KOPT-K1 (cell line): ENCODE results near the gene EPN2.

Experiments used
- H3K27ac ChIP-seq: fragments of 200-600 bp; sonication (generic); 2 replicates; pipeline ENCODE4 v1.5.1; 2016; ENCODE audit warnings: antibody characterized with exemption, mild to moderate bottlenecking, low read depth, low read length; ENCODE audit not compliant: poor library complexity, severe bottlenecking
- H3K36me3 ChIP-seq: fragments of 200-600 bp; sonication (generic); 2 replicates; pipeline ENCODE4 v1.5.1; 2017; ENCODE audit warnings: antibody characterized with exemption, mild to moderate bottlenecking, low read length, moderate library complexity; ENCODE audit not compliant: insufficient read depth
- H3K9me3 ChIP-seq: fragments of 200-600 bp; sonication (generic); 2 replicates; pipeline ENCODE4 v1.5.1; 2017; ENCODE audit warnings: antibody characterized with exemption, low read length, mild to moderate bottlenecking; ENCODE audit not compliant: insufficient read depth, poor library complexity, severe bottlenecking

Gene EPN2

DNA sequence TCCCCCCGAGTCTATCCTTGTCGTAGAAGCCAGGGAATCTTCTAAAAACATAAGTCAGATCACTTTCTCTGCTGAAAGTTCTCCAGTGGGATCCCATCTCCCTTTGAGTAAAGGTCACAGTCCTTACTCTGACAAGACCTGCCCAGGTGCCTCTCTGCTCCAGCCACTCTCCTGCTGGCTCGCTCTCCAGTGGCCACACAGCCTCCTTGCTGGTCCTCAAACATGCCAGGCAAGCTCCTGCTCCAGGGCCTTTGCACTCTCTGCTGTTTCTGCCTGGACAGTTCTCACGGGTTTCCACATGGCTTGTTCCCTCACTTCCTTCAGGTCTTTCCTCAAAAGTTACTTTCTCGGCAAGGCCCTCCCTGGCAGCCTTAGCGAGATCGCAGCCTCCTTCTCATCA is 122.0 kb downstream of the EPN2 start:
- H3K36me3 ChIP-seq = no peaks in the 10 kb centered on the region
- no peak overlapping the region for H3K27ac ChIP-seq
- H3K9me3 ChIP-seq = no peaks in the 10 kb centered on the region

DNA sequence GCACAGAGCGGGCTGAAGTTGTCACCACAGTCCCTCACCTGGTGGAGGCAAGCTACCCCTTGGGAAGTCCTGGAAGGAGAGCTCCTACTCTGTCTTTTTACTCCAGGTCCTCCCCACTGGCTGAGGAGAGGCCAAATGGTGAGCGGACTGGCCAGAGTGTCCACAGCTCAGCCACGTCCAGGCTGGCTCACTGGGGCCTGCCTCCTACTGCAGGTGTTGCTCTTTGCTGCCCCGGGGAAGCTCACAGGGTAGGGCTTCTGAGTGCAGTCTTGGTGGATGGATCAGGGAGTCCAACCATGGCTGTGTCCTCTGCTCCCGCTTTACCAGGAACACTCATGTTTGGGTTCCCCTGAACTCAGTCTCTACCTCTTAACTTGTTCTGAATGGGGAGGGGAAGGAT is 122.7 kb downstream of the EPN2 start:
- H3K27ac ChIP-seq = no peak overlapping the region
- no peaks in the 10 kb centered on the region for H3K36me3 ChIP-seq

DNA sequence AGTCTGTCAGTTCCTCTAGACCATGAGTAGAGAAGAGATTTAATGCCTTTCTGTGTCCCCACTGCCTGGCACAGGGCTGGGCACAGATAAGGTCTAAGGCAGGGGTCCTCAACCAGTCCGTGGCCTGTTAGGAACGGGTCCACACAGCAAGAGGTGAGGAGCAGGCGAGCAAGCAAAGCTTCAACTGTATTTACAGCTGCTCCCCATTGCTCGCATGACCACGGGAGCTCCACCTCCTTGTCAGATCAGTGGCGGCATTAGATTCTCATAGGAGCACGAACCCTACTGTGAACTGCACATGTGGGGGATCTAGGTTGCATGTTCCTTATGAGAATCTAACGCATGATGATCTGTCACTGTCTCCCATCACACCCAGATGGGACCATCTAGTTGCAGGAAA is 123.6 kb downstream of the EPN2 start:
- no peaks in the 10 kb centered on the region for H3K9me3 ChIP-seq
- H3K27ac ChIP-seq = no peak overlapping the region
- no peaks in the 10 kb centered on the region for H3K36me3 ChIP-seq

More for the DNA sequence above, 122.7 kb downstream of the EPN2 start:
- no peaks in the 10 kb centered on the region for H3K9me3 ChIP-seq

DNA sequence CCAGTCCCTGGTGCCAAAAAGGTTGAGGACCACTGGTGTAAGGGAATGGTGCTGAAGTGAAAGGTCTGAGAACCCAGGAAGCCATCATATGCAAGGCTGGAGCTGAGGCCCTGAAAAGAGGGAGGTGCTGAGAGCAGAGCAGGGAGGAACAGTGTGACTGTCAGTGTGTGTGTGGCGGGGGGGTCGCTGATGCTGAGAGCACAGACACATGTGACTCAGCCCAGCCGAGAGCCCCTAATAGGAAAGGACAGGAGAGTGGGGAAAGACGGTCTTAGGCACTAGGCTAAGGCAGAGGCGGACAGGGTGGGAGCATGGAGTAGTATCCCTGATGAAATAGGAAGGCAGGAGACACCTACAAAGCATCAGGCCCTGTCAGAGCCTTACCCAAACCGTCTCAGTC is 124.2 kb downstream of the EPN2 start:
- Histone ChIP-seq H3K36me3 (no peaks in the 10 kb centered on the region), H3K27ac (no peak overlapping the region), H3K9me3 (no peaks in the 10 kb centered on the region)

DNA sequence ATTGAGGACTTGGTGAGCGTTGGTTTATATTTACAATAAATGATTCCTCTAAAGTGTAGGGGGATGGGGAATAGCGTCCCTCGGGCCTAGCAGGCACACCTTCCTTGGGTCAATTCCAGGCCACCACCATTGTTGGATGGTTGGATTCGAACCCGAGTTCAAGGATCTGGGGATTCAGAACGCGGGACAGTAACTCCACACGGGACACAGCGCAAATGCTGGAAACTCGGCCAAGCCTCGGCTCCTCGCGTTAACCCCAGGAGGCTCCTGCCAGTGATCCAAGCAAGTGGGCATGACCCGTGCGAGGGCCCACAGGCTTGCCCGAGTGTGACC is 124.7 kb downstream of the EPN2 start:
- Histone ChIP-seq H3K36me3 (no peaks in the 10 kb centered on the region), H3K9me3 (no peaks in the 10 kb centered on the region), H3K27ac (no peak overlapping the region)

DNA sequence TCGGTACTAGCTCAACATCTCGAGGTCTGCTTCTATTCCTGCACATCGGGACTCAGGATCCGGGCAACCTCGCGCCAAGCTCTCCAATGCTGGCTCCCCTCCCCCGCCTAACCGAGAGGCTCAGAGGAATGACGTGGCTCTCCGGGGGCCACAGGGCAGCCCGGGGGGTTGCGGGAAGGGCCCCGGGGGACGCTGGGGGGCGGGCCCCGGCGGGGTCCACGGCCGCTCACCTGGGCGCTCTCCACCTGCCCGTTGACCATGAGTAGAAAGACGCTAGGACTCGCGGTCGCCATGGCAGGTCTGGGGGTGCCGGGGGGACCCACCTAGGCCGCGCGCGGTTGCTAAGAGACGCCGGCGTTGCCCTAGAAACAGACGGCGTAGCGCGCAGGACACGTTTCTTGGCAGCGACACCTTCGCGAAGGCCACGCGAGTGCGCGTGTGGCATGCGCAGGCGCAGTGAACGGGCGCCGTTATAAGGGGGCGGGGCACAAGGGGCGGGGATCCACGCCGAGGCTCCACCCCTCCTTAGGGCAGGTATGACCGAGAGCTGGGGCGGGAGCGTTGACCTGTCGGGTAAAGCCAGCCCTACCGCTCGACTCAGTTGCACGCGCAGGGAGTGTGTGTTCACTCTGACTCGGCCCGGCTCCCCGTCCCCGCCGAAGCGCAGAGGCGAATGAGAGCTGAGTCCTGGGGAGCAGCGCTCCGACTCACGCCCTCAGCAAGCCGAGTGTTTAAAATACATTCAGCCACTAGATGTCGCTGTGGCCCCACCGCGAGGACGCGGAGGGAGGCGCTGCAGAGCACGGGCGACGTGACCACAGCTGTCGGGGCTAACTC is 125.3 kb downstream of the EPN2 start, which contains the start of gene B9D1:
TSS of gene B9D1 (minus strand) at position 447 of the 837 bp plus-strand sequence. CDS start at position 293, 154 bp downstream.
- H3K9me3 ChIP-seq = no peaks in the 10 kb centered on the region

DNA sequence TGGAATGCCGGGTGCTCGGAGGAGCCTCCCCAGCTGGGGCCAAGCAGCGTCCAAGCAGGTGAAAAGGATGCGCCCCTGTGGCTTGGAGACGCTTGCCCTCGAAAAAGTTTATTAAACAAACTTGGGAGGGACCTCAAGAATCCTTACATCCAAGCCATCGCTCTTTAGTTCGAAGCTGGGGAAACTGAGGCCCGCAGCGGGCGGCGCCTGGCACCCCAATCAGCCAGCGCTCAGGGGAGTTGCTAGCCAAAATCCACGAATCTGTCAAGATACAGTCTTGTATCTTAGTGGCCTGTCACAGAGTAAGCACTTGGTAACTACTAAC is 125.9 kb downstream of the EPN2 start:
- H3K36me3 ChIP-seq = no peaks in the 10 kb centered on the region
- no peak overlapping the region for H3K27ac ChIP-seq
- H3K9me3 ChIP-seq = no peaks in the 10 kb centered on the region

More for the DNA sequence above, 125.3 kb downstream of the EPN2 start, which contains the start of gene B9D1:
- no peak within 1 kb of the TSS for H3K27ac ChIP-seq
- no peaks in the 10 kb centered on the region for H3K36me3 ChIP-seq

DNA sequence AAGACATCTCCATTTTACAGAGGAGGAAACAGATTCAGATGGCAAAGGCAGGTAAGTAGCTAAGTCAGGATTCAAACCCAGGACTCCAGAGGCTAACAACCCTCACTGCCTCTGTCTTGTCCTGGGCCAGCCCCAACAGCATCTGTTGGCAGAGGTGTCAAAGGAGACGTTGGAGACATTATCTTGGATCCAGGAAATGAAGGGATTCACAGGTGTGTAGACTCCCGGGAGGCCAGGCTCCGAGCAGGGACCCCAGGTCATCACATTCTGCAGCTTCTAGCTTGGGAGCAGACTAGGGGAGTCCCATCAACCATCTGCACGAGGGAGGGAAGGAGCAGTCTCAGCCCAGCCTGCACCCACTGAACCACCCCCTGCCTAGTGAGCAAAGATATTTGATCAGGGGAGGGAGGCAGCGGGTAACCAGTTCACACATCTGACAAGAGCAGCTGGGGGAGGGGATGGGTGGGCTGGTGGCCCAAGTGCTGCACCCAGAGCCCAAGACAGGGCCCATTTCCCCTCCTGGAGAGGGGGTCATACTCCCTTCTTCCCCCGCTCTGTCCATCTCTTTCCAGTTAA is 126.4 kb downstream of the EPN2 start:
- Histone ChIP-seq H3K9me3 (no peaks in the 10 kb centered on the region), H3K36me3 (no peaks in the 10 kb centered on the region), H3K27ac (no peak overlapping the region)

DNA sequence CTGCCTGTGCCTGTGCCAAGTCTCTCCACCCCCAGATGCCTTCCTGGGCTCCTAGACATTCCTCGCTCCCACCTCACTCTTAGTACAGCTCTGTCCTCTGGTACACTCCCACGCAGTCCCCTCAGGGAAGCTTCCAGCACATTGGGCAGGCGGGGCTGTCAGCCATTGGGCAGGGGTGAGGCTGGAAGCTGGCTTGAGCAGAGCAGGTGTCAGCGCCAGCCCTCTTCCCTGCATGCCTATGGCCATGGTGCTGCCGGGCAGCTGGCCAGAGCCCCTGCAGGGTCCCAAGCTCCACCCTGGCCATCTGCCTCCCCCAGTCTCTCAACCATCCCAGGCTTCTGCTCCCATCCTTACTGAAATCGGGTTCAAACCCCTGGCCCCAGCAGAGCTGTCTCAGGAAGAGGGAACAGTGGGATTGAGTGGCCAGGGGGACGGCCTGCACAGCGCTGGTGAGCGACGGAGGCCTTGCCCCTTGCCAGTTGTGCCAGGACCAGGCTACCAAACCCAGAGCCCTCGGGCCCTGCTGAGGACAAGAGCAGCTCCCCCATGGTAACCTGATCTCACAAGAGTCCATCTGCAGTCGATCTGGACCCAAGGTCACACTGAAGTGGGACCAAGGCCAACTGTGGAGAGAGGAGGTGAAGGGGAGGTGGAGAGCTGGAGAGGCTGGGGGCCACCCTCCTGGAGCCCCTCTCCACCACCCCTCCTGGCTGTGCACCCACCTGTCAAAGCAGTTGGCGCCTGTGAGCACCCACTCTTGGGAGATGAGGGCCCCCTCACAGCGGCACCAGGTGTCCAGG is 127.7 kb downstream of the EPN2 start:
- H3K27ac ChIP-seq = no peak overlapping the region
- H3K36me3 ChIP-seq = no peaks in the 10 kb centered on the region
- no peaks in the 10 kb centered on the region for H3K9me3 ChIP-seq

DNA sequence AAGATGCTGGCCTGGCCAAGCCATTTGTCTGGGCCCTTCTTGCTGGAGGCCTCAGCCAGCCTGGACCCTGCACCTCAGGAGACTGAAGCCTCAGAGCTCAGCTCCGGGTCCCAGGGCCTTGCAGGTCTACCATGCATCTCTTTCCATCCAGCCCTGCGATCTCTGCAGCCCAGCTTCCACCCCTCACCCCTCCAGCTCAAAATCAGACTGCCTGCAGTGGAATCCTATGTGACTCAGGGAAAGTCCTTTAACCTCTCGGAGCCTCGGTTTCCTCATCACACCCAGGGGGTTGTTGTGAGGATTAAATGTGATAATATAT is 128.3 kb downstream of the EPN2 start:
- no peaks in the 10 kb centered on the region for H3K36me3 ChIP-seq
- no peaks in the 10 kb centered on the region for H3K9me3 ChIP-seq
- no peak overlapping the region for H3K27ac ChIP-seq

DNA sequence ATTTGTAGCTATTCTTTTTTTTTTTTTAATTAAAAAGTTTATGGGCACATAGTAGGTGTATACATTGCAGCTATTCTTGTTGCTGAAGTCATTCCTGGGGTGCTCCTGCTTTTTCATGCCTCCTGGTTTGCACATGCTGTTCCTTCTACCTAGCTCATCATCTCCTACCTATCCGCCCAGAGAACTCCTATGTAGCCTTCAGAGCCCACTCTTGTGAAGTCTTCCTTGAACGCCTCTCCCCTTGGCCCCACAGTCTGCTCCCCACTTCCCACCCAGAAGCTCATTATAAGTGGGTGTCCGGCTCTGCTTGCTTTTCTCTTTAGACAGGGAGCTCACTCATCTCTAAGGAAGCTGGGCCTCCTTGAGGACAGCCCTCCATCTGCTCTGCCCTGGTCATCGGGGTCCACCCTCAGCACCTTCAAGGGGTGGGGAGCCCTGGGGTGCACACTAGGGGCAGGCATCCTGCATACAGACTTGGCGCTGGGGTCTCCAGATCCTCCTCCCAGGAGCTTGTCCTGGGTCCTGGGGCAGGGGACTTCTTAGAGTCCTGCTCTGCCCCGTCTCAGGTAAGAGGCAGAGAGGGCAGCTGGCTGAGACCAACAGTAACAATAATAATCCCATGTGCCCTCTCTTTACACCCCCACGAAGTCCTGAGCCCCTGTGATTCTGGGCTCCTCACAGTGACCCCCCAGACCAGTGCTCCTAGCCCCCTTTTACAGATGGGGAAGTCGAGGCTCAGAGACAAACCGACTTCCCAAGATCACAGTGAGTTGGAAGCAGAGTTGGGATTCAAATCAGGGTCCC is 128.9 kb downstream of the EPN2 start:
- H3K27ac ChIP-seq = no peak overlapping the region
- H3K9me3 ChIP-seq = no peaks in the 10 kb centered on the region
- no peaks in the 10 kb centered on the region for H3K36me3 ChIP-seq

DNA sequence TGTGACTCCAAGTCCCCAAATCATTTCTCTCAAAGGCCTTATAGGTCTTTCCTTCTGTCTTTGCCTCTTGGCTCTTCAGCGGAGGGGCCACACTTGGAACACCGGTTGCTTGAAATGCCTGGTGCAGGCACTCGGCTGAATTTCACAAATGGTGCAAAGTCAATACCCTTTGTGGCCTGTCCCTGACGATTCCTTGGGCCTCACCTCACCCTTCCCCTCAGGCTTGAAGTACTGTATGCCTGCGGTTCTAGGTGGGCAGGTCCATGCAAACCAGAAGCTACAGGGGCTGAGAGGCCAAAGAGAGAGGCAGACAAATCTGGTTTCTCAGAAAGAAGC is 129.4 kb downstream of the EPN2 start:
- Histone ChIP-seq H3K27ac (no peak overlapping the region), H3K36me3 (no peaks in the 10 kb centered on the region), H3K9me3 (no peaks in the 10 kb centered on the region)

DNA sequence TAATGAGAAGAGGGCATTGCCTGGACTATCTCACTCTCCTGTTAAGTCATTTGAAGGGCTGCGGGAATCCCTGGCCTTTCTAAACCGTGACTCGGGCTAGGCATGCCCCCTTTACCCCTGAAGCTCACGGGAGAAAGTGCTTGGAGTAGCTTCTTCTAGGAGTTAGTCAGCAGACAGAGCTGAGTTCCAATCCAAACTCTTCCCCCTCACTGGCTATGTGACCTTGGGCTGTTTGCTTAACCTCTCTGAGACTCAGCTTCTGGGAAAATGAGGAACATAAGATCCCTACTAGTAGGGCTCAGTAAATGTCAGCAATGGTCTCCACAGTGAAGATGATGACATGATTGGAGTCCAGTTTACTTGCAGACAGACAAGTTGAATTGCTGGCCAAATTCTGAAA is 131.1 kb downstream of the EPN2 start:
- no peaks in the 10 kb centered on the region for H3K9me3 ChIP-seq
- no peak overlapping the region for H3K27ac ChIP-seq
- H3K36me3 ChIP-seq = no peaks in the 10 kb centered on the region

DNA sequence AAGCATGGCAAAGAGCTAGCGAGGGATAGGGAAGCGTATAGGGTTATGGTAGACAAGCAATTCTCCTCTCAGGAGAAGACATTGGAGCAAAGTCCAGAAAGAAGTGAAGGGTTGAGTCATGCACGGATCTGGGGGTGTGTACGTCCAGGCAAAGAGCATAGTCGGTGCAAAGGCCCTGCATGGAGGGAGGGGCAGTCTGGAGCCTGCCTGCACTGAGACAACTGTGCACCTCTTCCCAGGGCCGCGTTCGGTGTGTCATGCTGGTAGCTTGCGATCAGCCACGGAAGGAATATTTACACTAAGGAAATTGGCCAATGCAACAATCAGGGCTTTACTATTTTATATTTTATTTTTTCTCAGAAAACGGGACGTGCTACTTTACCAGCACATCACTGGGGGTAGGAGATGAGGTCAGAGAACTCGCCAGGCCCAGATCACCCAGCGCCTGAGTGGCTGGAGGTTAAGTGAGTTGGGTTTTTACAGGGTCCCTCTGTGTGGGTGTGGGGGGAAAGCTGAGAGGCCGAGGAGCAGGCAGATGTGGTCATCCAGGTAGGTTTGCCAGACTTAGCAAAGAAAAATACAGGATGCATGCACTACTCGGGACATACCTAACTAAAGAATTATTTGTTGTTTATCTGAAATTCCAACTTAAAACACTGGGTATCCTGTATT is 132.1 kb downstream of the EPN2 start:
- Histone ChIP-seq H3K9me3 (no peaks in the 10 kb centered on the region), H3K36me3 (no peaks in the 10 kb centered on the region), H3K27ac (no peak overlapping the region)
